Kidney (tissue), 14 donors: ENCODE data around the gene FOCAD. TPM values are rescaled to one million over a fixed set of nuclear protein-coding genes. Genes with fewer than 3 reads are reported as not detected.
A peak's percentile ranks its signal among the peaks of the same experiment; 100 is the strongest.

Experiments
- DNase-seq, 5 donors: peaks; one replicate each; pipeline ENCODE4 v3.0.0-alpha.2; 2013 to 2020
- FAIRE-seq: peaks from 2 replicates; lab custom pipeline; 2012; peaks lifted over from hg19 to GRCh38; lab: Jason Lieb, UNC
- H3K27ac ChIP-seq, 2 donors: one replicate each; pipeline ENCODE4 v1.7.0; 2013; ENCODE audit warnings: low read depth in 2 of 2, low read length in 2 of 2, inconsistent platforms in 1 of 2
- H3K27me3 ChIP-seq: one replicate; pipeline ENCODE4 v1.7.1; 2013; ENCODE audit warnings: low read length, inconsistent platforms; ENCODE audit not compliant: control insufficient read depth, insufficient read depth
- H3K36me3 ChIP-seq, 3 donors: one replicate each; pipeline versions ENCODE4 v1.7.0 to v1.7.1; 2013; ENCODE audit warnings: low read length in 3 of 3, control low read depth in 1 of 3, inconsistent platforms in 1 of 3; ENCODE audit not compliant: insufficient read depth in 3 of 3, control insufficient read depth in 2 of 3
- H3K4me1 ChIP-seq, 3 donors: one replicate each; pipeline versions ENCODE4 v1.7.0 to v1.7.1; 2013; ENCODE audit warnings: low read length in 3 of 3, inconsistent platforms in 1 of 3, low read depth in 1 of 3; ENCODE audit not compliant: control insufficient read depth in 2 of 3, insufficient read depth in 2 of 3
- H3K4me3 ChIP-seq, 3 donors: one replicate each; pipeline versions ENCODE4 v1.7.0 to v1.8.1; 2013; ENCODE audit warnings: low read length in 3 of 3, control low read depth in 1 of 3, inconsistent platforms in 1 of 3
- H3K9ac ChIP-seq, 3 donors: one replicate each; pipeline versions ENCODE4 v1.7.0 to v1.7.1; 2013; ENCODE audit warnings: low read length in 3 of 3, control low read depth in 1 of 3, inconsistent platforms in 1 of 3
- H3K9me3 ChIP-seq, 3 donors: one replicate each; pipeline versions ENCODE4 v1.7.0 to v1.7.1; 2013; ENCODE audit warnings: low read length in 3 of 3, control low read depth in 1 of 3, inconsistent platforms in 1 of 3; ENCODE audit not compliant: control insufficient read depth in 2 of 3, insufficient read depth in 1 of 3
- intact Hi-C: fragments of 100-400 bp; cut with DNase I; formaldehyde crosslinking; loops from one replicate; pipeline ENCODE4 v1.11.1; 2022
- polyA plus RNA-seq: library from polyadenylated mRNA; stranded (reverse); fragments of 350-450 nt; fragmentation: Illumina TruSeq; extraction: RNeasy Lipid Tissue Mini Kit (QIAGEN cat#74804); gene quantifications from one replicate; pipeline ENCODE4 v1.2.3, GENCODE V29; 2014; ENCODE audit warnings: low read depth, low replicate concordance; ENCODE audit not compliant: insufficient read depth
- total RNA-seq: library from RNA; stranded (reverse); fragmentation: NEBNext Ultra II Directional; extraction: Animal tissue kit (Norgen Biotek cat#: 25700); gene quantifications from one replicate; pipeline ENCODE4 v1.2.1, GENCODE V29; 2021
- TF ChIP-seq, protein P1 (sequence below): IDR thresholded peaks from 3 replicates; pipeline ENCODE4 v1.5.1; 2012; ENCODE audit warnings: mild to moderate bottlenecking, moderate library complexity, borderline replicate concordance; ENCODE audit not compliant: insufficient read depth; ENCODE audit errors: extremely low read depth
- donor health status: control.
- donor health status: control.
- donor health status: control.
- donor health status: control.
- donor health status: control.
- donor health status: DM: yes; HTN: yes; CAD: no.
- donor health status: Normal renal cell carcinoma (clear cell type).

The FOCAD gene
- total and polyA plus RNA-seq, 2 donors from 2014 or later: 12.2 to 35.7 TPM

DNA sequence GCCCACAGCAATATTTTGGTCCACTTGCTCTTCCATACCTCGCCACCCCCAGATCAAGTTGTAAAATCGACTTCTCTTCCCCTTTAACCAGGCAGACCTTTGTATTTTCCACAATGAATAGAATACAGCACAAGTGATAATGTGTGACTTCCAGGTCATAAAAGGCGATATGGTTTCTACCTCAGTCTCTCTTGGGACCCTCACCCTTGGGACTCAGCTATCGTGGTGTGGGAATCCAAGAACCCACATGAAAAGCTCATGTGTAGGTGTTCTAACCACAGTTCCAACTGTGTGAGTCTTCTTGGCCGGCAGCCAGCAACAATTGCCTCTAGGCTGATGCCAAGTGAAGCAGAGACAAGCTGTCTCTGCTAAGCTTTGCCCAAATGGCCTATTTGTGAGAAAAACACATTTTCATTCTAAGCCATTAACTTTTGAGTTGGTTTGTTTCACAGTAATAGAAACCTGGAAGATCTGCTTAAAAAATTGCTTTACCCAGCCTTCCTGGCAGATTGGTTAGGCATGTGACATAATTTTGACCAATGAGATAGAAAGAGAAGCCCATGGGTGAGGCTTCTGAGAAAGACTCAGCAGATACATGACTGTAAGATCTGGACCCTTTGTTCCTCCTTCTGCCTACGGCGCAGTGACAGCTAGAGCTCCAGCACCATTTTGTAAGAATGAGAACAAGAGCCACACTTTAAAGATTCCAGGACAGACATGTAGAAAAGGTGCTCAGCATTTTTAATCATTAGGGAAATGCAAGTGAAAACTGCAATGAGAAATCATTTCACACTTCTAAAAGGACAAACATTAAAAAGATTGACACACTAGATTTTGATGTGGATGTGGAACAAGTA is 43.5 kb upstream of the FOCAD start:
- H3K36me3 ChIP-seq: no peaks in the 10 kb centered on the region
- no peak overlapping the region for H3K9ac ChIP-seq
- no peaks in the 10 kb centered on the region for H3K4me1 ChIP-seq
- no peaks in the 10 kb centered on the region for H3K9me3 ChIP-seq
- H3K4me3 ChIP-seq: no peak overlapping the region
- peak in 4 of 5 donors; percentile 37 to 91 (median 62) for DNase-seq
- no peaks in the 10 kb centered on the region for H3K27me3 ChIP-seq
- FAIRE-seq: no peak
- intact Hi-C loops: loop anchor here (5.0 kb wide), 1 partner anchor 703 kb away; no protein-coding TSS in a partner anchor
- H3K27ac ChIP-seq: no peak overlapping the region
- TF ChIP-seq, protein P1, sequence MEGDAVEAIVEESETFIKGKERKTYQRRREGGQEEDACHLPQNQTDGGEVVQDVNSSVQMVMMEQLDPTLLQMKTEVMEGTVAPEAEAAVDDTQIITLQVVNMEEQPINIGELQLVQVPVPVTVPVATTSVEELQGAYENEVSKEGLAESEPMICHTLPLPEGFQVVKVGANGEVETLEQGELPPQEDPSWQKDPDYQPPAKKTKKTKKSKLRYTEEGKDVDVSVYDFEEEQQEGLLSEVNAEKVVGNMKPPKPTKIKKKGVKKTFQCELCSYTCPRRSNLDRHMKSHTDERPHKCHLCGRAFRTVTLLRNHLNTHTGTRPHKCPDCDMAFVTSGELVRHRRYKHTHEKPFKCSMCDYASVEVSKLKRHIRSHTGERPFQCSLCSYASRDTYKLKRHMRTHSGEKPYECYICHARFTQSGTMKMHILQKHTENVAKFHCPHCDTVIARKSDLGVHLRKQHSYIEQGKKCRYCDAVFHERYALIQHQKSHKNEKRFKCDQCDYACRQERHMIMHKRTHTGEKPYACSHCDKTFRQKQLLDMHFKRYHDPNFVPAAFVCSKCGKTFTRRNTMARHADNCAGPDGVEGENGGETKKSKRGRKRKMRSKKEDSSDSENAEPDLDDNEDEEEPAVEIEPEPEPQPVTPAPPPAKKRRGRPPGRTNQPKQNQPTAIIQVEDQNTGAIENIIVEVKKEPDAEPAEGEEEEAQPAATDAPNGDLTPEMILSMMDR: no peak

DNA sequence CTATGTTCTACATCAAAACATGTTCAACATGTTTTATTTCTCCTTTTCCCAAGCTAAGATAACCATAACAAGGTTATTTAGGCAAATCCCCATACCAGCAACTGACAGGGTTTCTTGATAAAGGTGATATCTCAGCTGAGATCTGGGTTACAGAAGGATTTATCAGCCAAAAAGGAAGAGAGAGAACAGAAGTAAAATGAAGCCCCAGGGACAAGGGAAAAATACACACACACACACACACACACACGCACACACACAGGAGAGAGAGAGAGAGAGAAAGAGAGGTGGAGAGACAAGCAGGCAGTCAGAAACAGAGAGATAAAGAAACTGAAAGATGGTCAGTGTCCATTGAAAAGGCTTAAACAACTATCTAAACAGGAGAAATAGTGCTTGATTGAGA is 42.0 kb upstream of the FOCAD start:
- H3K27me3 ChIP-seq: no peaks in the 10 kb centered on the region
- DNase-seq: no peak
- H3K4me1 ChIP-seq: no peaks in the 10 kb centered on the region
- no peak for FAIRE-seq
- no peaks in the 10 kb centered on the region for H3K36me3 ChIP-seq
- H3K27ac ChIP-seq: no peak overlapping the region
- TF ChIP-seq, protein P1: no peak
- no peaks in the 10 kb centered on the region for H3K9me3 ChIP-seq
- no peak overlapping the region for H3K9ac ChIP-seq
- intact Hi-C loops: loop anchor here (5.0 kb wide), 1 partner anchor 705 kb away; no protein-coding TSS in a partner anchor
- H3K4me3 ChIP-seq: no peak overlapping the region

DNA sequence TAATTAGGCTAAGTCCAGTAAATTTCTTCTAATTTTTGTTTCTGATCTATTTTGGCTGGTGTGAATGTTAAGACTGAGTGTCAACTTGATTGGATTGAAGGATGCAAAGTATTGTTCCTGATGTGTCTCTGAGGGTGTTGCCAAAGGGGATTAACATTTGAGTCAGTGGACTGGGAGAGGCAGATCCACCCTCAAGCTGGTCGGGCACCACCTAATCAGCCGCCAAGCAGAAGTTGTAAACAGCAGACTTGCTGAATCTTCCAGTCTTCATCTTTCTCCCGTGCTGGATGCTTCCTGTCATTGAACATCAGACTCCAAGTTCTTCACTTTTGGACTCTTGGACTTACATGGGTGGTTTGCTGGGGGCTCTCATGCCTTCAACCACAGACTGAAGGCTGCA is 40.4 kb upstream of the FOCAD start:
- no peak for FAIRE-seq
- no peaks in the 10 kb centered on the region for H3K27me3 ChIP-seq
- TF ChIP-seq, protein P1: no peak
- no peak for DNase-seq
- H3K27ac ChIP-seq: no peak overlapping the region
- H3K9ac ChIP-seq: no peak overlapping the region
- intact Hi-C loops: loop anchor here (5.0 kb wide), 1 partner anchor 706 kb away; no protein-coding TSS in a partner anchor
- H3K9me3 ChIP-seq: no peaks in the 10 kb centered on the region
- H3K4me1 ChIP-seq: no peaks in the 10 kb centered on the region
- no peaks in the 10 kb centered on the region for H3K36me3 ChIP-seq
- no peak overlapping the region for H3K4me3 ChIP-seq
